IPS-15b (cell line): ENCODE data around the gene TBK1.
"Not testable (repeated sequence)": the region's sequence is repeated elsewhere in the genome, so short reads cannot be mapped to it uniquely, and the experiment has no call there.

Experiments
- H3K27me3 ChIP-seq: one replicate; pipeline ENCODE4 v1.6.1; 2013; ENCODE audit warnings: low read length; ENCODE audit not compliant: control insufficient read depth, insufficient read depth
- H3K36me3 ChIP-seq: one replicate; pipeline ENCODE4 v1.6.1; 2013; ENCODE audit warnings: low read length; ENCODE audit not compliant: control insufficient read depth, insufficient read depth
- H3K4me1 ChIP-seq: one replicate; pipeline ENCODE4 v1.6.1; 2013; ENCODE audit warnings: mild to moderate bottlenecking, low read length; ENCODE audit not compliant: control insufficient read depth, insufficient read depth
- H3K4me3 ChIP-seq: one replicate; pipeline ENCODE4 v1.5.1; 2013; ENCODE audit warnings: low read depth, low read length
- H3K9ac ChIP-seq: one replicate; pipeline ENCODE4 v1.6.1; 2013; ENCODE audit warnings: low read depth, mild to moderate bottlenecking, low read length
- H3K9me3 ChIP-seq: one replicate; pipeline ENCODE4 v1.6.1; 2013; ENCODE audit warnings: mild to moderate bottlenecking, low read length; ENCODE audit not compliant: control insufficient read depth, insufficient read depth

The TBK1 gene

DNA sequence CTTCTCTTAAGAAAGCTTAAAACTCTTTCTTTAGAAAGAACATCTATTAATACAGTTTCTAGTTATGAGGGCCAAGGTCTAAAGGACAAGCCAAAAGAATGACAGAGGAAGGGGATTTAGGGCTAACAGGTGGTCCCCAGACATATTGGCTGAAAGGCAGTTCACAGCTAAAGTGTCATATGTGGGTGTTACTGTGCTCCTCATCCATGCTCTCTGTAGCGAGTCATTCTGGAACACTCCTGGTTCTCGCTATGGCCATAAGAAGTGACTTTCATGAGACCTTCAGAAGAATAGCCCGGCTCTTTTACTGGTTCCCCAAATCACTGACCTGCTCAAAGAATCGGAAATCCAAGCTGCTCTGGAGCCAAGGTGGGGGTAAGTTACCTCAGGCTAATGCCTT is 55.0 kb downstream of the TBK1 start:
- H3K36me3 ChIP-seq = no peaks in the 10 kb centered on the region
- H3K9ac ChIP-seq = no peak overlapping the region
- H3K27me3 ChIP-seq = no peaks in the 10 kb centered on the region
- H3K9me3 ChIP-seq = no peaks in the 10 kb centered on the region
- H3K4me3 ChIP-seq = no peak overlapping the region
- no peaks in the 10 kb centered on the region for H3K4me1 ChIP-seq

DNA sequence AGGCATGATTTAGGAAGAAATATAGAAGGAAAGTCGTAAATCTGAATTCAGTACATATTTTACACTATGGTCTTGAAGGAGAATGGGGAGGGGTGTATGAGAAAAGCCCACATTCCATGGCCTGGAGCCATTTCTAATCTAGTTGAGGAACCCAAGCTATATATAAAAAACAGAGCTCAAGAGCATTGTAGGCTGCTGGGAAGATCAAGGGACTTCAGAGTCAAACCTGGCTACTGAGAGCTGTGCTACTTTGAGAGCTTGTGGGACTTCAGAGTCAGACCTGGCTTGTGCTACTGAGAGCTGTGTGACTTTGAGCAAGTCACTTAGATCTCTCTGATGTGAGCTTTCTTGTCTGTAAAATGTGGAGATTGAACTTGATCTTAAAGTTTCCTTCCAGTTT is 58.7 kb downstream of the TBK1 start:
- no peaks in the 10 kb centered on the region for H3K9me3 ChIP-seq
- no peak overlapping the region for H3K9ac ChIP-seq
- no peaks in the 10 kb centered on the region for H3K4me1 ChIP-seq
- no peak overlapping the region for H3K4me3 ChIP-seq
- no peaks in the 10 kb centered on the region for H3K36me3 ChIP-seq
- no peaks in the 10 kb centered on the region for H3K27me3 ChIP-seq

DNA sequence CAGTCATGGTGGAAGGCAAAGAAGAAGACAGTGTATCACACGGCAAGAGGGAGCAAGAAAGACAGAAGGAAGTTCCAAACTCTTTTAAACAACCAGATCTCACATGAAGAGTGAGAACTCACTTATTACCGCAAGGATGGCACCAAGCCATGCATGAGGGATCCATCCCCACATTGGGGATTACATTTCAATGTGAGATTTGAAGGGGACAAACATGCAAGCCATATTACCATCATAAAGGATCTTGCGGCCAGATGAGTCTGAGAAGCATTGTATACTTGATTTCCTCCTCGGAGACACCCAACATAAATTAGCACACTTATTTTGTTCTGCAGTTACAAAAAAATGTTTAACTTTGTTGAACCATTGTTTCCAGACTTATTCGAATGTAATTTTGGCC is 66.5 kb downstream of the TBK1 start:
- no peak overlapping the region for H3K4me3 ChIP-seq
- H3K9me3 ChIP-seq = no peaks in the 10 kb centered on the region
- H3K4me1 ChIP-seq = peaks cover 7% of the 10 kb centered on the region
- no peaks in the 10 kb centered on the region for H3K27me3 ChIP-seq
- H3K36me3 ChIP-seq = no peaks in the 10 kb centered on the region
- H3K9ac ChIP-seq = no peak overlapping the region

DNA sequence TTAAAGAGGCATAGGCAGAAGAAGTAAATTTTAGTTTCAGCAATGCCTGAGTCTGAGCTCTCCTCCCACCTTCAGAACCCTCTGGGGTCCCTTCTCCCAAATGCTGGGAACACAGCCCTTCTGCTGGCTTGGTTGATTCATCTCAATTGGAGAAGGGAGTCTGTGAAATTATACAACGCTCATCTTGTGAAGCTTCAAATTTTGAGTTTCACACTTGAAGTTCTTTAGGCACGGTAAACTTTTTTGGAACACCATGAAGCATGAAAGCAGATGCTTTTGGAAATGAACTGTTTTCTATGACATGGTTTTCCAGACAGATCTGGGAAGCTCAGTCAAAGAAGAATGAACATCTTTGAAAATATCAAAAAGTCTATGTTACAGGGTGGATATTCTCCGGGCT is 69.9 kb downstream of the TBK1 start:
- H3K9ac ChIP-seq = no peak overlapping the region
- no peak overlapping the region for H3K4me3 ChIP-seq
- H3K36me3 ChIP-seq = no peaks in the 10 kb centered on the region
- peaks cover 7% of the 10 kb centered on the region for H3K4me1 ChIP-seq
- no peaks in the 10 kb centered on the region for H3K9me3 ChIP-seq
- no peaks in the 10 kb centered on the region for H3K27me3 ChIP-seq

DNA sequence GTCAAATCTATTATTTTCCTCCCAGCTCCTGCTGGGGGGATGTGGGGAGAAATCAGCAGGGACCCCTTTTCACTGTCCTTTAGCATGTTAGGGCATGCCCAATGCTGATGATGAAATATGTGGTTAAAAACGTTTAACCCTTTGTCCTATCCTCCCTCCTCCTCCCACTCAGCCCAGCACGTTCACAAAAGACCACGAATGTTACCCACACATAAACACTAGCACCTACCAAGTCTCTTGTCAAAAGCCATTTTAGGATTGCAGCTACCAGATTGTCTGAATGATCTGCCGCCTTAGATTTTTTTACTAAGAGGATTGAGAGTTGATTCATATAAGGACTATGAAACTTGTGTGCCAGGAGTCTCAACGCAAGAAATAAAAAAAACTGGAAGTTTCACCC is 70.4 kb downstream of the TBK1 start:
- no peaks in the 10 kb centered on the region for H3K9me3 ChIP-seq
- H3K4me1 ChIP-seq = peaks cover 7% of the 10 kb centered on the region
- H3K36me3 ChIP-seq = no peaks in the 10 kb centered on the region
- peak overlapping the region; percentile 1 for H3K9ac ChIP-seq
- H3K4me3 ChIP-seq = no peak overlapping the region
- no peaks in the 10 kb centered on the region for H3K27me3 ChIP-seq

DNA sequence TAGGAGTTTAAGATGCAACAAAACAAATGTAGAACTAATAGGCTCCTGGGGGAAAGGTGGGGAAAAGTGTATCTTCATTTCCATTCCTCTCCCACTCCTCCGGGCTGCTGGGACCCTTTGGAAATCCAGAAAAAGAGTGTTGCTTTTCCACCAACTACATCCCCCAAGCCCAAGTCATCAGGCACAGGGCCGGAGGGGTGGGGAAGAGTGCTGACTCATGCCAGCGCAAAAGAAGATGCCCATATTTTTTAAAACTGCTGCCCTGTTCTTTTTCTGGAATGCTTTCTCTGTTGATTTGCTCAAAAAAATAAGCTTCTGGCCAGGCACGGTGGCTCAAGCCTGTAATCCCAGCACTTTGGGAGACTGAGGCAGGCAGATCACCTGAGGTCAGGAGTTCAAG is 70.9 kb downstream of the TBK1 start:
- H3K27me3 ChIP-seq = no peaks in the 10 kb centered on the region
- no peaks in the 10 kb centered on the region for H3K36me3 ChIP-seq
- no peaks in the 10 kb centered on the region for H3K9me3 ChIP-seq
- H3K9ac ChIP-seq = no peak overlapping the region
- peaks cover 7% of the 10 kb centered on the region for H3K4me1 ChIP-seq
- no peak overlapping the region for H3K4me3 ChIP-seq

DNA sequence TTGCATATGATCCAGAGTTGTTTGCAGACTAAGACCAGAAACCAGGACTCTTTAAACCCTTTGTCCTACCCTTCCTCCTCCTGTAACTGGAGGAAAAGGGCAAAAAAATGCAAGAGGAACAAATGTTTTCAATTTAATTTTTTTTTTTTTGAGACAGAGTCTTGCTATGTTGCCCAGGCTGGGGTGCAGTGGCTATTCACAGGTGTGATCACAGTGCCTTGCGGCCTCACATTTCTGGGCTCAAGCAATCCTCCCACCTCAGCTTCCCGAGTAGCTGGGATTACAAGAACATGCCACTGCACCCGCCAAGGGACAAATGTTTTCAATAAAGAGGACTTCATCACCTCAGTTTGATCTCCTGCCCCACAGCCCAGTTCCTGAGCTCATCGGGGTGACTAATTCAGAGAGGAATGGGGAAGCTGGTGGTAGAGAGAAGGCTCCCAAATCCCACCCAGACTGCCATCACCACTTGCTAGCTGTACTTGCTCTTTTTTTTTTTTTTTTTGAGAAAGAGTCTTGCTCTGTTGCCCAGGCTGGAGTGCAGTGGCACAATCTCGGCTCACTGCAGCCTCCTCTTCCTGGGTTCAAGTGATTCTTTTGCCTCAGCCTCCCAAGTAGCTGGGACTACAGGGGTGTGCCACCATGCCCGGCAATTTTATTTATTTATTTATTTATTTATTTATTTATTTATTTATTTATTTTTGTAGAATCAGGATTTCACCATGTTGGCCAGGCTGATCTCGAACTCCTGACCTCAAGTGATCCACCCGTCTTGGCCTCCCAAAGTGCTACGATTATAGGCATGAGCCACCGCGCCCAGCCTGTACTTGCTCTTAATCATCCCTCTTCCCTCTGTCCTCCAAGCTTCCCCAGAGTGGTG is 71.9 kb downstream of the TBK1 start:
- not testable (repeated sequence) for H3K4me1 ChIP-seq, H3K36me3 ChIP-seq, H3K9me3 ChIP-seq, H3K9ac ChIP-seq, H3K27me3 ChIP-seq, H3K4me3 ChIP-seq

DNA sequence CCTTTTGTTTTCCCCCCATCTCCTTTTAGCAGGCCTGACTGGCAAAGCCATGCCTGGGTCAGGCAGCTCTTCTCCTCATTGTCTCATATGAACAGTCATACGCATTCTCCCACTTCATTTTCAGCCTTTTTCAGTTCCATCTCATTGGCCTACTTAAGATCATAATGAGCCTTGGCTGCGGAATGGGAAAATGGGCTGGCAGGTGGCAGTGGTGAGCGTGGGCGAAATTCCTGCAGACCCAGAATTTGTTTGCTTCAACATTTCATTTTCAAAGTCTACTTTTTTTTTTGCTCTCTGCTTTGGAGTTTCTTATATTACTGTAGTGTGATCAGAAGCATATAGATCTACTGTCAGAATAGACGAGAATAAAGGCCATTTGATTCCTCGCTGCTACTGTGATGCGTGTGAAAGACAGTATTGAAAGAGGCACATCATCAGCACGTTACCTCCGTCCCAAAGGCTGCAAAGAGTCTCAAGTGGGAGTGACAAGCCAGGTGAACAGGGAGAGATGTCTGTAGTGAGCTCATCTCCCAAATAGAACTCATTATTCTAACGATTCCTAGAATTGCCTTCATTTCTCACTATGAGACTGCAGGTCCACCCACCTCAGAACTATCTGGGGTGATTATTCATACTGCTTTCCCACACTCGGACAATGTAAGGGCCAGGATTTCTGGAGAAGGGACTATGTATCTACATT is 73.7 kb downstream of the TBK1 start:
- Histone ChIP-seq H3K4me1 (peaks cover 7% of the 10 kb centered on the region), H3K36me3 (no peaks in the 10 kb centered on the region), H3K9ac (no peak overlapping the region), H3K9me3 (no peaks in the 10 kb centered on the region), H3K4me3 (no peak overlapping the region), H3K27me3 (no peaks in the 10 kb centered on the region)

DNA sequence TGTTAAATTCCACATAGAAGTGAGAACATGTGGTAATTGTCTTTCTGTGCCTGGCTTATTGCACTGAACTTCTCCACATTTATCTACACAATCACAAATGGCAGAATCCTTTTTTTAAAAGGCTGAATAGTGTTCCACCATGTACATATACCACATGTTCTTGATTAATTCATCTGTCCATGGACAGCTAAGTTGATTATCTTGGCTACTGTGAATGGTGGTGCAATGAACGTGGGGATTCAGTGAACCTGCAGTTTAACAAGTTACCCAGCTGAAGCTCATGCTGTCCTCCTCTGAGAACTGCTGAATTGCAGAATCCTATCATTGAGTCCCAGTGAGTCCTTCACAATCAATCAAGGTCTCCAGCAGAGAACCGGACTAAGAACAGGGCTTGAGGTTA is 74.9 kb downstream of the TBK1 start:
- Histone ChIP-seq H3K4me1 (peaks cover 7% of the 10 kb centered on the region), H3K36me3 (no peaks in the 10 kb centered on the region), H3K27me3 (no peaks in the 10 kb centered on the region), H3K4me3 (no peak overlapping the region), H3K9me3 (no peaks in the 10 kb centered on the region), H3K9ac (no peak overlapping the region)

DNA sequence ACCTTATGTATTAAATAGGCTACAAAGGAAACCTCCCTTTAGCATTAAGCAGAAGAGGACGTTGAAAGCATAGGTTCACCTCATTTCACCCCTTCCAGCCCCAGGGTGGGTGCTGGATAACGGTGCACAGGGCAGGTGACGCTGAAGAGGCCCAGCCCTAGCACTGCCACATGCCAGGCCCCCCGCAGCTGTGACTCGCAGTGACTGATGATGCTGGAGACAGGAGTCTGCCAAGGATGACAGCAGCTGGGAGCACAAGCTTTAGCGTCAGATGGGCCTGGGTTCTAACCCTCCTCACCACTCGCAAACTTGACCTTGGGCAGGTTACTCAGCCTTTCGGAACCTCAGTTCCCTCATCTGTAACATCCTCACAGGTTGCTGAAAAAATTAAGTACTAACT is 76.7 kb downstream of the TBK1 start:
- no peaks in the 10 kb centered on the region for H3K4me1 ChIP-seq
- no peak overlapping the region for H3K4me3 ChIP-seq
- no peaks in the 10 kb centered on the region for H3K9me3 ChIP-seq
- no peak overlapping the region for H3K9ac ChIP-seq
- no peaks in the 10 kb centered on the region for H3K36me3 ChIP-seq
- no peaks in the 10 kb centered on the region for H3K27me3 ChIP-seq

DNA sequence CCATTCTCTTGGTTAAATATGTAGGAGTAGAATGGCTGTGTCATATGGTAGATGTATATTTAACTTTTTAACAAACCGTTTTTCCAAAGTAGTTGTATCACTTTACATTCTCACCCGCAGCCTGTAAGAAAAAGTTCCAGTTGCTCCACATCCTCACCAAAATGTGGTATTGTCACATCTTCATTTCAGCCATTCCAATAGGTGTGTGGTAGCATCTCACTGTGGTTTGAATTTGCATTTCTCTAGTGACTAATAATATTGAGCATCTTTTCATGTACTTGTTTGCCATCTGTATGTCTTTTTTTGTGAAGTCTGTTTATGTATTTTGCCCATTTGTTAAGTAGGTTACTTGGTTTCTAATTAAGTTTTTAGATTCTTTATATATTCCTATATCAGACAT is 78.6 kb downstream of the TBK1 start:
- H3K9ac ChIP-seq = no peak overlapping the region
- H3K9me3 ChIP-seq = no peaks in the 10 kb centered on the region

DNA sequence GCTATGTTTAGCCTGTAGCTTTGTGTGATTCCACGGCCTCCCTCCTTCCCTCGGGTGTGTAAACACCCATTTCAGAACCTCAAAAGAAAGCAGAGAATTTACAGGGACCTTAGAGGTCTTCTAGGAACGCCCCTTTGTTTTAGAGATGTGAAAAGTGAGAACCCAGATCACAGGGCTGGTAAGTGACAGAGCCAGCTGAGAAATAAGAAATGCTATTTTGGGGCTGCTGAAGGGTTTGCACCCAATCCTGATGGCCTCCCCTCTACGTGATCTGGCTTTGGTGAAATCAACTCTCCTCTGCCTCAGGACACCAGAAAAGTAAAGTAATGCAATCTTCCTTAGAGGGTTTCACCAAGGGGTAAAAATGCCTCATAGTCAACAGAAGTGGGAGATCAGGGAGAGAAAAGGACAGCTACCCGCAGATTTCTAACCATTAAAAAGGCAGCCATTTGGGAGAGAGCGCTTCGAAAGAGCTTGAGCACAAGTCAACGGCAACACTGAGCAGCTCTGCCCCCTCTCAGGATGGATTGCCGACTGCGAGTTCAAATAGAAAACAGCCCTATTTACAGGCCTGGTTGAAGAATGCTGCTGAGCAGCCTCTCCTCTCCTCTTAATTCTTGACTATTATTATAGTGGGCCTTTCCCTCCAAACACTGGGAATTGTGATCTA is 79.9 kb downstream of the TBK1 start:
- Histone ChIP-seq H3K27me3 (no peaks in the 10 kb centered on the region), H3K36me3 (no peaks in the 10 kb centered on the region), H3K9ac (no peak overlapping the region), H3K4me3 (no peak overlapping the region), H3K9me3 (no peaks in the 10 kb centered on the region), H3K4me1 (no peaks in the 10 kb centered on the region)

More for the DNA sequence above, 78.6 kb downstream of the TBK1 start:
- Histone ChIP-seq H3K4me1 (no peaks in the 10 kb centered on the region), H3K27me3 (no peaks in the 10 kb centered on the region), H3K36me3 (no peaks in the 10 kb centered on the region), H3K4me3 (no peak overlapping the region)
